BE2C (cell line): ENCODE data around the gene ZDHHC14.
"Not testable (repeated sequence)": the region's sequence is repeated elsewhere in the genome, so short reads cannot be mapped to it uniquely, and the experiment has no call there.

ENCODE experiments used
- DNase-seq: peaks from one replicate; pipeline ENCODE4 v3.0.0-alpha.2; 2020
- H3K27me3 ChIP-seq: fragments of 250-450 bp; sonication (Bioruptor Pico); 2 replicates; pipeline ENCODE4 v1.5.1; 2020; ENCODE audit warnings: mild to moderate bottlenecking
- H3K36me3 ChIP-seq: fragments of 250-450 bp; sonication (Bioruptor Pico); 2 replicates; pipeline ENCODE4 v1.5.1; 2020; ENCODE audit warnings: mild to moderate bottlenecking
- H3K4me1 ChIP-seq: fragments of 250-450 bp; sonication (Bioruptor Pico); 2 replicates; pipeline ENCODE4 v1.5.1; 2020
- H3K4me3 ChIP-seq: 2 replicates; pipeline ENCODE4 v1.5.1; 2011; ENCODE audit warnings: low read depth, low read length
- H3K9me3 ChIP-seq: fragments of 250-450 bp; sonication (Bioruptor Pico); 2 replicates; pipeline ENCODE4 v1.5.1; 2020
- CTCF ChIP-seq: IDR thresholded peaks from 2 replicates; pipeline ENCODE4 v1.5.1; 2012; ENCODE audit warnings: mild to moderate bottlenecking, low read depth, low read length

Gene ZDHHC14

GRCh38 chr6:157464653-157465535 is 83.9 kb downstream of the ZDHHC14 start:
- DNase-seq, result no peak
- TF ChIP-seq CTCF, result no peak
- no peaks in the 10 kb centered on the region for H3K27me3 ChIP-seq
- no peak overlapping the region for H3K4me3 ChIP-seq
- H3K9me3 ChIP-seq, result no peaks in the 10 kb centered on the region
- H3K4me1 ChIP-seq, result no peaks in the 10 kb centered on the region
- H3K36me3 ChIP-seq, result no peaks in the 10 kb centered on the region

- TF ChIP-seq CTCF, result no peak
- DNase-seq, result no peak
- H3K36me3 ChIP-seq, result no peaks in the 10 kb centered on the region
- H3K9me3 ChIP-seq, result no peaks in the 10 kb centered on the region
- no peaks in the 10 kb centered on the region for H3K4me1 ChIP-seq
- H3K4me3 ChIP-seq, result no peak overlapping the region
- H3K27me3 ChIP-seq, result no peaks in the 10 kb centered on the region
Observed at GRCh38 chr6:157466342-157466648, 85.3 kb downstream of the ZDHHC14 start.

- not testable (repeated sequence) for H3K36me3 ChIP-seq, H3K27me3 ChIP-seq, H3K4me1 ChIP-seq, DNase-seq, H3K9me3 ChIP-seq, H3K4me3 ChIP-seq
Observed at GRCh38 chr6:157467339-157467738, 86.3 kb downstream of the ZDHHC14 start.

- no peaks in the 10 kb centered on the region for H3K9me3 ChIP-seq
- H3K4me3 ChIP-seq, result no peak overlapping the region
- H3K4me1 ChIP-seq, result no peaks in the 10 kb centered on the region
- TF ChIP-seq CTCF, result no peak
- no peaks in the 10 kb centered on the region for H3K36me3 ChIP-seq
- DNase-seq, result no peak
- no peaks in the 10 kb centered on the region for H3K27me3 ChIP-seq
Observed at GRCh38 chr6:157468054-157468453, 87.1 kb downstream of the ZDHHC14 start.

- Histone ChIP-seq H3K27me3 (no peaks in the 10 kb centered on the region), H3K4me1 (no peaks in the 10 kb centered on the region), H3K4me3 (no peak overlapping the region), H3K36me3 (no peaks in the 10 kb centered on the region), H3K9me3 (no peaks in the 10 kb centered on the region)
- no peak for DNase-seq
- TF ChIP-seq CTCF, result no peak
Observed at GRCh38 chr6:157468574-157468973, 87.6 kb downstream of the ZDHHC14 start.

- H3K4me1 ChIP-seq, result no peaks in the 10 kb centered on the region
- no peaks in the 10 kb centered on the region for H3K36me3 ChIP-seq
- DNase-seq, result no peak
- no peaks in the 10 kb centered on the region for H3K9me3 ChIP-seq
- TF ChIP-seq CTCF, result no peak
- H3K4me3 ChIP-seq, result no peak overlapping the region
- H3K27me3 ChIP-seq, result no peaks in the 10 kb centered on the region
Observed at GRCh38 chr6:157469378-157469777, 88.4 kb downstream of the ZDHHC14 start.
